HepG2 (cell line): ENCODE measurements around the gene NATD1. TPM values are rescaled to one million over a fixed set of nuclear protein-coding genes. Genes with fewer than 3 reads are reported as not detected.

Experiments used
- GABPA ChIP-seq, 2 experiments: IDR thresholded peaks; 2 replicates each; pipeline ENCODE4 v1.6.1; 2011 to 2016; ENCODE audit warnings: low read depth in 2 of 2, low read length in 1 of 2, missing biosample characterization in 1 of 2, missing genetic modification characterization in 1 of 2
- GPBP1L1 ChIP-seq: sonication (generic); formaldehyde crosslinking; IDR thresholded peaks from 2 replicates; pipeline ENCODE4 v1.5.0; 2020; ENCODE audit warnings: mild to moderate bottlenecking, missing genetic modification reagents
- KDM1A ChIP-seq: IDR thresholded peaks from 2 replicates; pipeline ENCODE4 v1.6.1; 2016; ENCODE audit warnings: missing compliant biosample characterization
- NFAT5 ChIP-seq: sonication (generic); formaldehyde crosslinking; IDR thresholded peaks from 2 replicates; pipeline ENCODE4 v1.4.0; 2020; ENCODE audit warnings: missing genetic modification reagents
- THYN1 ChIP-seq: sonication (generic); formaldehyde crosslinking; IDR thresholded peaks from 2 replicates; pipeline ENCODE4 v1.8.1; 2023; ENCODE audit warnings: low read depth, mild to moderate bottlenecking, moderate library complexity, missing genetic modification reagents, borderline replicate concordance
- U2AF2 ChIP-seq: fragments of 200-400 bp; formaldehyde crosslinking; IDR thresholded peaks from 2 replicates; pipeline ENCODE4 v1.6.1; 2017; ENCODE audit warnings: low read depth, mild to moderate bottlenecking, low read length
- ZBTB7A ChIP-seq: sonication (generic); formaldehyde crosslinking; IDR thresholded peaks from 2 replicates; pipeline ENCODE4 v1.8.0; 2022; ENCODE audit warnings: mild to moderate bottlenecking, missing genetic modification reagents
- ZBTB7B ChIP-seq: sonication (generic); formaldehyde crosslinking; IDR thresholded peaks from 2 replicates; pipeline ENCODE4 v1.4.0; 2020; ENCODE audit warnings: missing genetic modification reagents
- ZNF547 ChIP-seq: sonication (generic); formaldehyde crosslinking; IDR thresholded peaks from 2 replicates; pipeline ENCODE4 v1.5.1; 2020; ENCODE audit warnings: mild to moderate bottlenecking, missing genetic modification reagents
- ZNF570 ChIP-seq: sonication (generic); formaldehyde crosslinking; IDR thresholded peaks from 2 replicates; pipeline ENCODE4 v1.4.0; 2020; ENCODE audit warnings: mild to moderate bottlenecking, missing genetic modification reagents, borderline replicate concordance
- ZUFSP ChIP-seq: sonication (generic); formaldehyde crosslinking; IDR thresholded peaks from 2 replicates; pipeline ENCODE4 v1.9.0; 2021; ENCODE audit warnings: missing genetic modification reagents, mild to moderate bottlenecking, borderline replicate concordance
- polyA plus RNA-seq, 8 experiments: library from polyadenylated mRNA; depleted of rRNA in 3 of 8; stranded (reverse) in 7 of 8; unstranded in 1 of 8; fragments of >200 nt; fragmentation: Illumina TruSeq in 4 of 8; extraction: Trizol in 4 of 8; gene quantifications; 2 replicates each; pipeline versions ENCODE4 v1.2.1 to v1.2.3, GENCODE V29; 2011 to 2016; ENCODE audit warnings: low read depth in 4 of 8, missing spikeins in 1 of 8, mixed read lengths in 1 of 8; ENCODE audit not compliant: insufficient read depth in 1 of 8
- total RNA-seq, 5 experiments: library from RNA; depleted of rRNA; stranded (reverse); fragments of >200 nt; fragmentation: Illumina TruSeq; extraction: Trizol; gene quantifications; 2 replicates each; pipeline ENCODE4 v1.2.3, GENCODE V29; 2016; ENCODE audit warnings: low read depth in 1 of 5

The NATD1 gene
- total and polyA plus RNA-seq, 2 of the 13 experiments (the other 11 are each of a cell fraction or from before 2014, with no cell fraction given) = 0.31 to 2.3 TPM

- TF ChIP-seq ZUFSP (no peak), THYN1 (CRISPR knock-in tag) (no peak), ZBTB7A (CRISPR knock-in tag) (peak; percentile 56; the same call in 1 of the 2 replicates), ZBTB7B (CRISPR knock-in tag) (0 out of 2 replicates have a peak, but pooled peaks have one; percentile 49), ZNF547 (CRISPR knock-in tag) (peak; percentile 88), GABPA (IDR thresholded peaks at IDR 0.05; ENCODE audit: low read depth, low read length) (no peak), GABPA (CRISPR knock-in tag; IDR thresholded peaks at IDR 0.05; ENCODE audit: low read depth) (no peak), U2AF2 (no peak), NFAT5 (CRISPR knock-in tag) (peak; percentile 76), ZNF570 (CRISPR knock-in tag) (no peak), GPBP1L1 (CRISPR knock-in tag) (no peak), KDM1A (no peak)
Observed at GRCh38 chr17:21275579-21276263, 22.5 kb upstream of the NATD1 start (continued).
